OCI-LY1 (cell line): ENCODE results near the gene RHEB.

ENCODE experiments used
- H2AFZ ChIP-seq: fragments of 200-600 bp; sonication (generic), shearing (Covaris generic); 2 replicates; pipeline ENCODE4 v1.6.0; 2014; ENCODE audit warnings: antibody characterized with exemption, mild to moderate bottlenecking, low read length
- H3F3A ChIP-seq: fragments of 200-600 bp; sonication (generic), shearing (Covaris generic); 2 replicates; pipeline ENCODE4 v1.6.0; 2014; ENCODE audit warnings: mild to moderate bottlenecking, antibody characterized with exemption, low read length, moderate library complexity; ENCODE audit not compliant: insufficient read depth
- H3K27ac ChIP-seq: fragments of 200-600 bp; sonication (generic); 2 replicates; pipeline ENCODE4 v1.5.1; 2014; ENCODE audit warnings: low read length, mixed run types, mild to moderate bottlenecking, low read depth; ENCODE audit not compliant: poor library complexity, severe bottlenecking
- H3K27me3 ChIP-seq: fragments of 200-600 bp; sonication (generic); 2 replicates; pipeline ENCODE4 v1.6.0; 2014; ENCODE audit warnings: antibody characterized with exemption, mild to moderate bottlenecking, low read length, moderate library complexity; ENCODE audit not compliant: insufficient read depth
- H3K36me3 ChIP-seq: fragments of 200-600 bp; sonication (generic); 2 replicates; pipeline ENCODE4 v1.6.1; 2014; ENCODE audit warnings: mild to moderate bottlenecking, antibody characterized with exemption, low read length, moderate library complexity, mixed read lengths; ENCODE audit not compliant: insufficient read depth
- H3K4me1 ChIP-seq: fragments of 200-600 bp; sonication (generic); 2 replicates; pipeline ENCODE4 v1.5.1; 2014; ENCODE audit warnings: mild to moderate bottlenecking, low read length, moderate library complexity; ENCODE audit not compliant: insufficient read depth, severe bottlenecking
- H3K4me2 ChIP-seq: fragments of 200-600 bp; sonication (generic), shearing (Covaris generic); 2 replicates; pipeline ENCODE4 v1.6.1; 2014; ENCODE audit warnings: low read length
- H3K4me3 ChIP-seq: fragments of 200-600 bp; sonication (generic); 2 replicates; pipeline ENCODE4 v1.5.1; 2014; ENCODE audit warnings: low read length, low read depth, mild to moderate bottlenecking, mixed read lengths; ENCODE audit not compliant: poor library complexity, severe bottlenecking
- H3K79me2 ChIP-seq: fragments of 200-600 bp; shearing (Covaris generic); 2 replicates; pipeline ENCODE4 v1.6.1; 2016; ENCODE audit warnings: mixed run types, low read length, mixed read lengths; ENCODE audit not compliant: insufficient read depth
- H3K9ac ChIP-seq: fragments of 200-600 bp; sonication (generic), shearing (Covaris generic); 2 replicates; pipeline ENCODE4 v1.6.1; 2014; ENCODE audit warnings: mild to moderate bottlenecking, low read length, mixed read lengths
- H3K9me2 ChIP-seq: fragments of 200-600 bp; sonication (generic), shearing (Covaris generic); 2 replicates; pipeline ENCODE4 v1.6.1; 2014; ENCODE audit warnings: low read depth, mild to moderate bottlenecking, low read length, mixed read lengths
- H3K9me3 ChIP-seq: fragments of 200-600 bp; shearing (Covaris generic); 2 replicates; pipeline ENCODE4 v1.6.1; 2014; ENCODE audit warnings: low read length, mixed read lengths
- H4K20me1 ChIP-seq: fragments of 200-600 bp; sonication (generic), shearing (Covaris generic); 2 replicates; pipeline ENCODE4 v1.6.0; 2016; ENCODE audit warnings: mild to moderate bottlenecking, low read length; ENCODE audit not compliant: insufficient read depth
- CTCF ChIP-seq: fragments of 200-600 bp; sonication (generic), shearing (Covaris generic); IDR thresholded peaks from 2 replicates; pipeline ENCODE4 v1.5.1; 2017; ENCODE audit warnings: mild to moderate bottlenecking, antibody characterized with exemption, low read length, moderate library complexity, mixed read lengths
- EZH2 ChIP-seq: fragments of 200-600 bp; sonication (generic), shearing (Covaris generic); IDR thresholded peaks from 2 replicates; pipeline ENCODE4 v1.8.0; 2017; ENCODE audit warnings: borderline replicate concordance, mixed run types, mild to moderate bottlenecking, antibody characterized with exemption, low read length, moderate library complexity, mixed read lengths

RHEB gene

GRCh38 chr7:151491859-151492258 is 27.8 kb downstream of the RHEB start:
- no peak overlapping the region for H3K4me3 ChIP-seq
- H3K79me2 ChIP-seq = peaks cover 62% of the 10 kb centered on the region
- peaks cover 47% of the 10 kb centered on the region for H3K36me3 ChIP-seq
- H3K9me2 ChIP-seq = no peaks in the 10 kb centered on the region
- H3K4me1 ChIP-seq = no peaks in the 10 kb centered on the region
- no peaks in the 10 kb centered on the region for H3F3A ChIP-seq
- H3K27me3 ChIP-seq = no peaks in the 10 kb centered on the region
- no peak for TF ChIP-seq EZH2
- no peak for TF ChIP-seq CTCF
- no peak overlapping the region for H3K27ac ChIP-seq
- no peak overlapping the region for H2AFZ ChIP-seq
- H4K20me1 ChIP-seq = 0 out of 2 replicates have a peak, but pooled peaks cover 4% of the 10 kb centered on the region
- no peaks in the 10 kb centered on the region for H3K9me3 ChIP-seq
- H3K9ac ChIP-seq = no peak overlapping the region
- no peak overlapping the region for H3K4me2 ChIP-seq

GRCh38 chr7:151490456-151491105 is 29.1 kb downstream of the RHEB start:
- Histone ChIP-seq H3K79me2 (peaks cover 49% of the 10 kb centered on the region), H3K27me3 (no peaks in the 10 kb centered on the region), H3F3A (no peaks in the 10 kb centered on the region), H2AFZ (no peak overlapping the region), H3K9me3 (no peaks in the 10 kb centered on the region), H3K9me2 (no peaks in the 10 kb centered on the region), H3K4me1 (peaks cover 3% of the 10 kb centered on the region), H3K27ac (no peak overlapping the region), H3K36me3 (peaks cover 54% of the 10 kb centered on the region), H3K9ac (no peak overlapping the region), H4K20me1 (0 out of 2 replicates have a peak, but pooled peaks cover 4% of the 10 kb centered on the region), H3K4me3 (no peak overlapping the region), H3K4me2 (no peak overlapping the region)
- TF ChIP-seq CTCF (no peak), EZH2 (no peak)

- H4K20me1 ChIP-seq = 0 out of 2 replicates have a peak, but pooled peaks cover 4% of the 10 kb centered on the region
- no peak overlapping the region for H2AFZ ChIP-seq
- H3K9me2 ChIP-seq = no peaks in the 10 kb centered on the region
- peaks cover 65% of the 10 kb centered on the region for H3K36me3 ChIP-seq
- H3K9ac ChIP-seq = no peak overlapping the region
- H3K27ac ChIP-seq = no peak overlapping the region
- H3K79me2 ChIP-seq = peaks cover 38% of the 10 kb centered on the region
- no peak overlapping the region for H3K4me2 ChIP-seq
- H3K4me1 ChIP-seq = peaks cover 9% of the 10 kb centered on the region
- H3K27me3 ChIP-seq = no peaks in the 10 kb centered on the region
- no peaks in the 10 kb centered on the region for H3K9me3 ChIP-seq
- H3F3A ChIP-seq = no peaks in the 10 kb centered on the region
- no peak overlapping the region for H3K4me3 ChIP-seq
- TF ChIP-seq CTCF = no peak
- TF ChIP-seq EZH2 = no peak
These were observed 30.2 kb downstream of the RHEB start for GRCh38 chr7:151489498-151489897.
